Suprapubic skin (tissue), 3 donors: ENCODE measurements around the gene SLC8B1.

Experiments
- POLR2A ChIP-seq, 2 donors: fragments of 450-650 bp; IDR thresholded peaks; one replicate each; pipeline ENCODE4 v1.6.1; 2017; ENCODE audit warnings: antibody characterized with exemption in 2 of 2, mild to moderate bottlenecking in 2 of 2, moderate library complexity in 2 of 2
- TF ChIP-seq, protein P1 (sequence below), 2 donors: fragments of 200-600 bp in 1 of 2; fragments of 450-650 bp in 1 of 2; sonication (generic) in 1 of 2; IDR thresholded peaks; one replicate each; pipeline ENCODE4 v1.5.1; 2016 to 2019; ENCODE audit warnings: antibody characterized with exemption in 2 of 2, mild to moderate bottlenecking in 1 of 2, moderate library complexity in 1 of 2

DNA sequence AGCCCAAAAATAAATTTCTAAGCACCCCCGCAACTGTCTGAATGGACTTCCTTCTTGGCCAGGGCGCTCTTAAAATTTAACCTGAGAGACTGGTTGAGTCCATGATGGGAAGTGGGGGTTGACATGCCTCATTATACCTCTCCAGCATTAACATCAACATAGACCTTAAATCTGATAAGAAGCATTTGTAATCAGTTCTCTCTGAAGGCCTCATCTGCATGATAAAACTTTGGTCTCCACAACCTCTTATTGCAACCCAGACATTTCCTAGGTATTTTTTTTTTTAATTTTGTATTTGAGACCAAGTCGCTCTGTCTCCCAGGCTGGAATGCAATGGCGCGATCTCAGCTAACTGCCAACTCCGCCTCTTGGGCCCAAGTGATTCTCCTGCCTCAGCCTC is 10.4 kb upstream of the SLC8B1 start:
- TF ChIP-seq, protein P1, sequence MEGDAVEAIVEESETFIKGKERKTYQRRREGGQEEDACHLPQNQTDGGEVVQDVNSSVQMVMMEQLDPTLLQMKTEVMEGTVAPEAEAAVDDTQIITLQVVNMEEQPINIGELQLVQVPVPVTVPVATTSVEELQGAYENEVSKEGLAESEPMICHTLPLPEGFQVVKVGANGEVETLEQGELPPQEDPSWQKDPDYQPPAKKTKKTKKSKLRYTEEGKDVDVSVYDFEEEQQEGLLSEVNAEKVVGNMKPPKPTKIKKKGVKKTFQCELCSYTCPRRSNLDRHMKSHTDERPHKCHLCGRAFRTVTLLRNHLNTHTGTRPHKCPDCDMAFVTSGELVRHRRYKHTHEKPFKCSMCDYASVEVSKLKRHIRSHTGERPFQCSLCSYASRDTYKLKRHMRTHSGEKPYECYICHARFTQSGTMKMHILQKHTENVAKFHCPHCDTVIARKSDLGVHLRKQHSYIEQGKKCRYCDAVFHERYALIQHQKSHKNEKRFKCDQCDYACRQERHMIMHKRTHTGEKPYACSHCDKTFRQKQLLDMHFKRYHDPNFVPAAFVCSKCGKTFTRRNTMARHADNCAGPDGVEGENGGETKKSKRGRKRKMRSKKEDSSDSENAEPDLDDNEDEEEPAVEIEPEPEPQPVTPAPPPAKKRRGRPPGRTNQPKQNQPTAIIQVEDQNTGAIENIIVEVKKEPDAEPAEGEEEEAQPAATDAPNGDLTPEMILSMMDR (IDR thresholded peaks at IDR 0.05) = no peak
- no peak for TF ChIP-seq POLR2A (IDR thresholded peaks at IDR 0.05)
